Activated T-helper 2 cell treated with anti-CD3 and anti-CD28 coated beads, Interferon-gamma antibody, Interleukin-2, Interleukin-4, amounts not matched to agents 10 μg/mL and 5 μg/mL and 100 μg/mL, durations not matched to agents 14 hours and 24 hours and 36 hours (primary cell): Measurements from ENCODE around the gene ZNF121. TPM values are rescaled to one million over a fixed set of nuclear protein-coding genes. Genes with fewer than 3 reads are reported as not detected.
"Not testable (repeated sequence)": the region's sequence is repeated elsewhere in the genome, so short reads cannot be mapped to it uniquely, and the experiment has no call there.

Source experiments
- DNase-seq: peaks from one replicate; pipeline ENCODE4 v3.0.0; 2021; ENCODE audit warnings: low spot score
- H3K27ac Mint-ChIP-seq: one replicate; pipeline ENCODE4 v1.8.0; 2021; ENCODE audit warnings: mixed read lengths
- H3K27me3 Mint-ChIP-seq: one replicate; pipeline ENCODE4 v1.8.0; 2021; ENCODE audit warnings: low read depth, mixed read lengths
- H3K36me3 Mint-ChIP-seq: one replicate; pipeline ENCODE4 v1.8.0; 2021; ENCODE audit warnings: low read depth, mixed read lengths
- H3K4me1 Mint-ChIP-seq: one replicate; pipeline ENCODE4 v1.8.0; 2021; ENCODE audit warnings: low read depth, mixed read lengths
- H3K4me3 Mint-ChIP-seq: one replicate; pipeline ENCODE4 v1.8.0; 2021; ENCODE audit warnings: low read depth, mild to moderate bottlenecking, moderate library complexity, mixed read lengths
- H3K9me3 Mint-ChIP-seq: one replicate; pipeline ENCODE4 v1.8.0; 2021; ENCODE audit warnings: mixed read lengths
- intact Hi-C: fragments of 100-400 bp; cut with micrococcal nuclease; formaldehyde crosslinking; loops from one replicate; pipeline ENCODE4 v1.15.1; 2023
- total RNA-seq: library from RNA; stranded (reverse); gene quantifications from 2 replicates; pipeline ENCODE4 v1.2.3, GENCODE V29; 2022

Gene ZNF121
- total RNA-seq, 1 donor from 2014 or later: 57.2 TPM

DNA sequence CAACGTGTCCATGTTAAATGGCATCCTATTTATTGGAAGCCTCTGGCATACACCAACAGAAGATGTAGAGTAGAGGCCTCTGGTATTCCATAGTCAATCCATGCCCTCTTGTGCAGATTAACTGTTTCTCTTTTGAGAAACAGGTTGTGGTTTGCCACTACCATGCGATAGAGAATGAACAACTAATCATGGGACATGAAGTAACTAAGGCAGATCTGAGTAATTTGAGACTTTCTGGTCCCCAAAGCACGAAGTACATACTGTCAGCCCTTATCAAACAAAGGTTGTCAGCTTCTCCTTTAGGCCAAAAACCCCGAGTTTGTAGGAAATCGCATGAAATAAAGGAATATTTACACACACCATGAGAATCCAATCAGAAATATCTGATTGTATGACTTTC is 3.6 kb downstream of the ZNF121 start:
- no peak overlapping the region for H3K4me3 Mint-ChIP-seq
- H3K4me1 Mint-ChIP-seq: peaks cover 10% of the 10 kb centered on the region
- H3K36me3 Mint-ChIP-seq: peaks cover 79% of the 10 kb centered on the region
- H3K9me3 Mint-ChIP-seq: peaks cover 60% of the 10 kb centered on the region
- no peak overlapping the region for H3K27ac Mint-ChIP-seq
- no peak for DNase-seq
- no peaks in the 10 kb centered on the region for H3K27me3 Mint-ChIP-seq
- intact Hi-C loops: loop anchor here (5.0 to 10.0 kb wide), 2 partner anchors 143 to 184 kb away; partner anchors contain the start of genes ZNF266 and ZNF846

DNA sequence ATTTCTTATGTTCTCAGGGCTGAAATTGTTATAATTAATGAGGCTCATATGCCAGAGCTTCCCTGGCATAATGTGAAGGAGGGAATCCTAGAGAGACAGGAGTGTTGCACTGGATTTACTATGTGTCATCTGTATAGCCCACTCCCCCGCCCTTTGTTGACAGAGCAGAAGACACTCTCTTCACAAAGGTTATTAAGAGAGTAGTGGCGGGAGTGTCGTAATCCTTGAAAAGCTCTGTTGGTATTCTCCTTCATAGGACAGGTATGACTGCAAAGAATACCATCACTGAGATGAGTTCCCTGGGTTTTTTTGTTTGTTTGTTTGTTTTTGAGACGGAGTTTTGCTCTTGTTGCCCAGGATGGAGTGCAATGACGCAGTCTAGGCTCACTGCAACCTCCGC is 14.0 kb downstream of the ZNF121 start:
- DNase-seq: no peak
- Mint-ChIP-seq H3K27me3 (no peaks in the 10 kb centered on the region), H3K27ac (no peak overlapping the region), H3K4me3 (no peak overlapping the region), H3K4me1 (no peaks in the 10 kb centered on the region), H3K9me3 (peaks cover 79% of the 10 kb centered on the region), H3K36me3 (peaks cover 99% of the 10 kb centered on the region)
- intact Hi-C loops: no loop called here

DNA sequence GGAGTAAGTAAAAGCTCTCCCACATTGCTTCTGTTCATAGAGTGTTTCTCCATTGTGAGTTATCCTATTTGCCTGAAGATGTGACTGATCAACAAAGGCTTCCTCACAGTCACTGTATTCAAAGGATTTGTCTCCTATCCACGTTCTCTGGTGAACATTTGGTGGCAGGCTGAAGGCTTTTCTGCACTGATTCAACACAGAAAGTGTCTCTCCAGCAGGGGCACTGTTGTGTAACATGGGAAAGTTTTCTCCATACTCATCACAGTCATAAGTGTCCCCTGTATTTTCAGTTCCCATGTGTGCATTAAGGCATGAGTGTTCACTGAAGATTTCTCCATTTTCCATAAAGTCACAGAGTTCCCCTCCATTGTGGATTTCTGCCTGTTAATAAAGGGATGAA is 17.6 kb downstream of the ZNF121 start:
- H3K4me1 Mint-ChIP-seq: no peaks in the 10 kb centered on the region
- H3K27me3 Mint-ChIP-seq: no peaks in the 10 kb centered on the region
- H3K27ac Mint-ChIP-seq: no peak overlapping the region
- H3K4me3 Mint-ChIP-seq: no peak overlapping the region
- peaks cover 80% of the 10 kb centered on the region for H3K9me3 Mint-ChIP-seq
- DNase-seq: no peak
- intact Hi-C loops: no loop called here
- peaks cover 99% of the 10 kb centered on the region for H3K36me3 Mint-ChIP-seq

DNA sequence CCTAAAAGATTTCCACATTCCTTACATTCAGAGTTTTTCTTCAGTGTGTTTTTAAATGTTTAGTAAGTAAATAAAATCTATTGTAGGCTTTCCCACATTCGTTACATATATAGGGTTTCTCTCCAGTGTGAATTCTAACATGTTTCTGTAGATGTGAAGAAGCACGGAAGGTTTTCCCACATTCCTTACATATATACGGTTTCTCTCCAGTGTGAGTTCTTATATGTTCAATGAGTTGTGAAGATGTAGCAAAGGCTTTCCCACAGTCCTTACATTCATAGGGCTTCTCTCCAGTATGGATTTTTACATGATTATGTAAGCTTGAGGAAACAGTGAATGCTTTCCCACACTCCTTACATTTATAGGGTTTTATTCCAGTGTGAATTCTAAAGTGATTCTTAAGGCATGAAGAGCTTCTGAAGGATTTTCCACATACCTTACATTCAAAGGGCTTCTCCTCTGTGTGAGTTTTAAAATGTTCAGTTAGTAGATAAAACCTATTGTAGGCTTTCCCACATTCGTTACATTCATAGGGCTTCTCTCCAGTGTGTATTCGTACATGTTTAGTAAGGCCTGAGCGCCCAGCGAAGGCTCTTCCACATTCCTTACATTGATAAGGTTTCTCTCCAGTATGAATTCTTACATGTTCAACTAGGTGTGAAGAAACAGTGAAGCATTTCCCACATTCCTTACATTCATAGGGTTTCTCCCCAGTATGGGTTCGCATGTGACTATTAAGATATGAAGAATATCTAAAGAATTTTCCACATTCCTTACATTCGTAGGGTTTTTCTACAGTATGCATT is 18.2 kb downstream of the ZNF121 start:
- no peaks in the 10 kb centered on the region for H3K27me3 Mint-ChIP-seq

DNA sequence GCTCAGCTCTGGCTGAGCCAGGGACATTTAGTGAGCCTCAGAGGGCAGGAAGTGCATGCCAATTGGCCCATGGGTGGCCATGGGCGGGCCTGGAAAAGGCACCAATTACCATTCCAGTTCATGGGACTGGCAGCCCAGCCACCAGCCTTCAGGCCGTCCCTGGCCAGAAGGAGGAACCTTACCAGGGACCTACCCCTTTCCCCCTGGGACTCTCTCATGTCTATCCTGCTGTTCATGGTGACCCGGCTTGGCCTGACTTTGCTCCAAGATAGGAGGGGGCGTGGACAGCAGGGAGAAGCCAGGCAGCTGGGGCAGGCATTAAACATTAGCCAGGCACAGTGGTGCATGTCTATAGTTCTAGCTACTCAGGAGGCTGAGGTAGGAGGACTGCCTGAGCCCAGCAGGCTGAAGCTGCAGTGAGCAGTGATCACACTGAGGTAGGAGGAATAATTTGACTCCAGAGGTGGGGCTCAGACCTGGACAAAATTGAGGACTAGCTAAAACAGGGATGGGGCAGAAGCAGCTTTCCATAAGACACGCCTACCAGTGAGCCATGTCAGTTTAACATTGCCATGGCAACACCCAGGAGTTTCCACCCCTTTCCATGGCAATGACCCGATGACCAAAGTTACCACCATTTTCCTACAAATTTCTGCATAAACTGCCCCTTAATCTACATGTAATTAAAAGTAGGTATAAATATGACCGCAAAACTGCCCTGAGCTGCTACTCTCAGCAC is 31.6 kb downstream of the ZNF121 start:
- no peak overlapping the region for H3K4me3 Mint-ChIP-seq
- no peak overlapping the region for H3K27ac Mint-ChIP-seq
- no peaks in the 10 kb centered on the region for H3K27me3 Mint-ChIP-seq
- no peak for DNase-seq
- peaks cover 9% of the 10 kb centered on the region for H3K36me3 Mint-ChIP-seq
- intact Hi-C loops: no loop called here
- no peaks in the 10 kb centered on the region for H3K4me1 Mint-ChIP-seq
- H3K9me3 Mint-ChIP-seq: peaks cover 51% of the 10 kb centered on the region

More for the DNA sequence above, 18.2 kb downstream of the ZNF121 start:
- no peak for DNase-seq
- Mint-ChIP-seq H3K4me3 (no peak overlapping the region), H3K9me3 (peaks cover 80% of the 10 kb centered on the region), H3K27ac (no peak overlapping the region), H3K4me1 (no peaks in the 10 kb centered on the region), H3K36me3 (peaks cover 99% of the 10 kb centered on the region)
- intact Hi-C loops: no loop called here

DNA sequence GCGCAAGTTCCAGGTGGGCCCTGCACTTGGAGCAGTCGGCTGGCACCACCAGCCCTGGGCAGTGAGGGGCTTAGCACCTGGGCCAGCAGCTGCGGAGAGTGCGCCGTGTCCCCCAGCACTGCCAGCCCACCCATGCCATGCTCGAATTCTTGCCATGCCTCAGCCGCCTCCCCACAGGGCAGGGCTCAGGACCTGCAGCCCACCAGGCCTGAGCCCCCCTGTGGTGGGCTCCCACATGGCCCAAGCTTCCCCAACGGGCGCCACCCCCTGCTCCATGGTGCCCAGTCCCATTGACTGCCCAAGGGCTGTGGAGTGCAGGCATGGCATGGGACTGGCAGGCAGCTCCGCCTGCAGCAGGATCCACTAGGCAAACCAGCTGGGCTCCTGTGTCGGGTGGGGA is 36.4 kb downstream of the ZNF121 start:
- Mint-ChIP-seq H3K9me3 (peaks cover 30% of the 10 kb centered on the region), H3K36me3 (peaks cover 3% of the 10 kb centered on the region), H3K4me3 (no peak overlapping the region), H3K27ac (no peak overlapping the region), H3K27me3 (no peaks in the 10 kb centered on the region), H3K4me1 (no peaks in the 10 kb centered on the region)
- no peak for DNase-seq
- intact Hi-C loops: no loop called here

DNA sequence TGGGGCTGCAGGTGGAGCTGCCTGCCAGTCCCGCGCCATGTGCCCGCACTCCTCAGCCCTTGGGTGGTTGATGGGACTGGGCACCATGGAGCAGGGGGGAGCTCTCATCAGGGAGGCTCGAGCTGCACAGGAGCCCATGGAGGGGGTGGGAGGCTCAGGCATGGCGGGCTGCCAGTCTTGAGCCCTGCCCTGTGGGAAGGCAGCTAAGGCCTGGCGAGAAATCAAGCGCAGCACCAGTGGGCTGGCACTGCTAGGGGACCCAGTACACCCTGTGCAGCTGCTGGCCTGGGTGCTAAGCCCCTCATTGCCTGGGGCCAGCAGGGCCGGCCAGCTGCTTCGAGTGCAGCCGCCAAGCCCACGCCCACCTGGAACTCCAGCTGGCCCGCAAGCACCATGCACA is 43.0 kb downstream of the ZNF121 start:
- H3K9me3 Mint-ChIP-seq: peaks cover 35% of the 10 kb centered on the region
- DNase-seq, H3K4me3 Mint-ChIP-seq, intact Hi-C loops, H3K27me3 Mint-ChIP-seq, H3K4me1 Mint-ChIP-seq, H3K27ac Mint-ChIP-seq: not testable (repeated sequence)
- peaks cover 40% of the 10 kb centered on the region for H3K36me3 Mint-ChIP-seq

DNA sequence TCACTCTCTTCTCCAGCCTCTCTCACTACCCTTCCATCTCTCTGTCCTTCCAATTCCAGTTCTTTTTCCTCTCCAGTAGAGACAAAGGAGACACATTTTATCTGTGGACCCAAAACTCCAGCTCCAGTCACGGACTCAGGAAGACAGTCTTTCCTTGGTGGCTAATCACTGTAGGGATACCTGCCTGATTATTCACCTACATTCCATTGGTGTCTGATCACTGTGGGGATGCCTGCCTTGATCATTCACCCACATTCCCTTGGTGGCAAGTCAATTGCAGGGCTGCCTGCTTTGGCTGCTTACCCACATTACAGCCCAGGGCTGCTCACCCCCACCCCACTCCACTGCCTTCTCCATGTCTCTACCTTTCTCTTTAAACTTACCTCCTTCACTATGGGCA is 44.4 kb downstream of the ZNF121 start:
- H3K27me3 Mint-ChIP-seq, H3K4me1 Mint-ChIP-seq, DNase-seq: not testable (repeated sequence)
- Mint-ChIP-seq H3K36me3 (peaks cover 53% of the 10 kb centered on the region), H3K27ac (peak overlapping the region; percentile 38), H3K9me3 (peaks cover 43% of the 10 kb centered on the region), H3K4me3 (peak overlapping the region; percentile 68)
- intact Hi-C loops: loop anchor here (2.0 to 5.0 kb wide), 2 partner anchors 45 to 103 kb away; partner anchors contain the start of genes ZNF121 and ZNF266

DNA sequence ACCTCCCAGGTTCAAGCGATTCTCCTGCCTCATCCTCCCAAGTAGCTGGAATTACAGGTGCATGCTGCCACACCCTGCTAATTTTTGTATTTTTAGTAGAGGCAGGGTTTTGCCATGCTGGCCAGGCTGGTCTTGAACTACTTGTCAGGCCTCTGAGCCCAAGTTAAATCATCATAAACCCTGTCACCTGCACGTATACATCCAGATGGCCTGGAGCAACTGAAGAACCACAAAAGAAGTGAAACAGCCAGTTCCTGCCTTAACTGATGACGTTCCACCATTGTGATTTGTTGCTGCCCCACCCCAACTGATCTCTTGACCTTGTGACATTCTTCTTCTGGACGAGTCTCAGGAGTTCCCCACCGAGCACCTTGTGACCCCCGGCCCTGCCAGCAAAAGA is 45.1 kb downstream of the ZNF121 start:
- Mint-ChIP-seq H3K36me3 (peaks cover 61% of the 10 kb centered on the region), H3K27ac (peak overlapping the region; percentile 95), H3K9me3 (peaks cover 47% of the 10 kb centered on the region)
- H3K4me1 Mint-ChIP-seq, H3K27me3 Mint-ChIP-seq, H3K4me3 Mint-ChIP-seq, DNase-seq: not testable (repeated sequence)
- intact Hi-C loops: loop anchor here (2.0 to 5.0 kb wide), 2 partner anchors 46 to 102 kb away; partner anchors contain the start of genes ZNF121 and ZNF266

DNA sequence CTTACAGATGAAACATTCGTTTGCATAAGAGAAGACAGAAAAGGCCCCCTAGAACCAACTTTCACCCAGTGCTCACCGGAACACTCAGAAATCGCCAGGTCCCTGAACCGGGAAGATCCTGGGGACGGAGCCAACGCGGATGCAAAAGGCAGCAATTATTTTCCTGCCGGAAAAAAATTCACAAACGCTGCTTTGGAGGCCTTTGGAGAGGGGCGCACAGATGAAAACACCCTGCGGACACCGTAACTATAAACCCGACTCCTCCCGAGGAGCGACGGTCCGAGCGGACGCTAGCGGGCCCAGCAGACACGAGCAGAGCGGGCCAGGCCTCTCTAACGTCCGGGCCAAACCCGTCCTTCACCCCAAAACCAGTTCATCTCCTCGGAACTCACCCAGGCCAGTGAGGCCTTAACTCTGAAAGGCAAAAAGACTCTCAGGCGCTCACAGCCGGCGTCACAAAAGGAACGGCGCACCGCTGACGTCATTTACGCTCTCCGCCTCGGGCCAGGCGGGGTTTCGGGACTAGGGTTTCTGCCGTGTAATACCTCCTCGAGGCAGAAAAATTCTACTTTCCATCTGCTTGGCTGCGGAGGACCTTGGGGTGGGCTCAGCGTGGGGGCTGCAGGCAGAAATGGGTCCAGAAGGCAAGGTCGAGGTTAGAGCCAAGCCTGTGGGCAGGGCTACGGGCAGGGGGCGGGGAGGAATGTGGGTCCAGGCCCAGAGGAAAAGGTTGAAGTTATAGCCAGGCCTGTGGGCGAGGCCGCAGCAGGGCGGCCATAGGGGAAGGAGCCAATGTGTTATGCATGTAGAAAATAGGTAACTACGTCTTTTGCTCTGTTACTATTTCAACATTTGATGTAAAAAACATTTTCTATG is 45.9 kb downstream of the ZNF121 start, which contains the start of gene ZNF426:
Gene ZNF426, minus strand, starts transcription at position 463 of the 876 bp plus-strand sequence. CDS start 2,413 bp downstream, outside the sequence.
- peak within 1 kb of the TSS; percentile 93 for H3K4me3 Mint-ChIP-seq
- peak within 1 kb of the TSS; percentile 95 for H3K27ac Mint-ChIP-seq
- H3K27me3 Mint-ChIP-seq: no peaks in the 10 kb centered on the region
- H3K9me3 Mint-ChIP-seq: peaks cover 54% of the 10 kb centered on the region
- intact Hi-C loops: loop anchor here (1.0 to 5.0 kb wide), 3 partner anchors 46 to 229 kb away; partner anchors contain the start of genes ZNF121, ZNF266 and ZNF699
- H3K36me3 Mint-ChIP-seq: peaks cover 68% of the 10 kb centered on the region
- peak; percentile 76 for DNase-seq
- H3K4me1 Mint-ChIP-seq: peaks cover 5% of the 10 kb centered on the region

DNA sequence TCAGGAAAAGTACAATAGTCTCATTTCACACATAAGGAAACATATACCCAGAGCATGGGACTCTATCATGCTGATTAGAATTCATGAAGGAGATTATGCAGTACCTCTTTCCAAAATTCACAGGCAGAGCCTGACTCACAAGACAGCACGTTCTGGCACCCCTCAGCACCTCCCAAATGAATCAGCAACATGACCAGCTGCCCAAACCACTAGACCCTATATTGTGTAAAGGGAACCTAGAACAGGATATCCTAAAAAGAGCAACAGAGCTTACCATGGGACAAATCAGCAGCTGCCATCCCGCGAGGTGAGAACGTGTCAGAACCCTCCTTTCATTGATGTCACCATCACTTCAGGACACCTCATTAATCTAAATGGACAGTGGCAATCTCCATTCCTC is 48.4 kb downstream of the ZNF121 start:
- intact Hi-C loops: loop anchor here (5.0 kb wide), 1 partner anchor 99 kb away; the partner anchor contains the start of gene ZNF266
- Mint-ChIP-seq H3K27ac (no peak overlapping the region), H3K36me3 (peaks cover 89% of the 10 kb centered on the region), H3K27me3 (no peaks in the 10 kb centered on the region), H3K4me1 (peaks cover 5% of the 10 kb centered on the region), H3K4me3 (peak overlapping the region; percentile 26), H3K9me3 (peaks cover 69% of the 10 kb centered on the region)
- DNase-seq: no peak

DNA sequence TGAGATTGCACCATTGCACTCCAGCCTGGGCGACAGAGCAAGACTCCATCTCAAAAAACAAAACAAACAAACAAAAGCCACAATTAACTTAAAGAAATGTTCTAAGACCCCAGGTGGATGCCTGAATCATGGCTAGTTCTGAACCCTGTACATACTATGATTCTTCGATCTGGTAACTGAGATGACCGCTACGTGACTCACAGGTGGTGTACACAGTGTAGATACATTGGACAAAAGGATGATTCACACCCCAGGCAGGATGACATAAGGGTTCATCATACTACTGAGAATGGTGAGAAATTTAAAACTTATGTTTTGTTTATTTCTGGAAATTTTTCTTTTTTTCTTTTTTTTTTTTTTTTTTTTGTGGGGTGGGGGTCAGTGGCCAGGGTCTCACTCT is 52.4 kb downstream of the ZNF121 start:
- Mint-ChIP-seq H3K4me1 (no peaks in the 10 kb centered on the region), H3K4me3 (no peak overlapping the region), H3K27me3 (no peaks in the 10 kb centered on the region), H3K9me3 (peaks cover 75% of the 10 kb centered on the region), H3K36me3 (peaks cover 92% of the 10 kb centered on the region), H3K27ac (no peak overlapping the region)
- intact Hi-C loops: no loop called here
- no peak for DNase-seq
